Measurements from ENCODE around the gene TGFBI.

Gene TGFBI

DNA sequence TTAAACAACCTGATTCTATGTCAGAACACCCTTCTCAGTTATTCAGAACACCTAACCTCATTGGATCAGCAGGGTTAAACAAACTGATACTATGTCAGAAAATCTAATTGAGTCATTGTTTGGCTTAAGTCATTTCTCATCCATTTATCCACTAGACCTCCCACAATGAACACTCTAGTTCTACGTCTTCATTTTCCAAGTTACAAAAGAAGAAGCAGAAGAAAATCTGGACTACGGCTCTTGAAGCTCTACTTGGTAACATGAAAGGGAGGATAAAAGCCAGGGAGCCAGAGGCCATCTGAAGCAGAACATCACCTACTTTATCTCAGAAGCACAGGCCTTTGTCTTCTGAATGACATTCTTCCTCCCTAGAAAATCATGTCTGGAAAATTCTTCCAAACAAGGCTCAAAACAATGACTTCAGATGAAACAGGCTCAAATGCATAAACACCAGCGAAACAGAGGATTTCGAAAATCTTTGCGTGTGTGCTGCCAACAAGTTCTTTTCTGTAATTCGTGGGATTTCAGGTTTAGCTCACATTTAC is 35.4 kb upstream of the TGFBI start:
- no peak for TF ChIP-seq POLR2A (IDR thresholded peaks at IDR 0.05; ENCODE audit: extremely low read depth, insufficient read length)
- TF ChIP-seq MYC (IDR thresholded peaks at IDR 0.05; ENCODE audit: low read depth, low read length): no peak
- TF ChIP-seq, protein P1, sequence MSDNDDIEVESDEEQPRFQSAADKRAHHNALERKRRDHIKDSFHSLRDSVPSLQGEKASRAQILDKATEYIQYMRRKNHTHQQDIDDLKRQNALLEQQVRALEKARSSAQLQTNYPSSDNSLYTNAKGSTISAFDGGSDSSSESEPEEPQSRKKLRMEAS (IDR thresholded peaks at IDR 0.05; ENCODE audit: low read depth, low read length): no peak
- TF ChIP-seq, protein P2, sequence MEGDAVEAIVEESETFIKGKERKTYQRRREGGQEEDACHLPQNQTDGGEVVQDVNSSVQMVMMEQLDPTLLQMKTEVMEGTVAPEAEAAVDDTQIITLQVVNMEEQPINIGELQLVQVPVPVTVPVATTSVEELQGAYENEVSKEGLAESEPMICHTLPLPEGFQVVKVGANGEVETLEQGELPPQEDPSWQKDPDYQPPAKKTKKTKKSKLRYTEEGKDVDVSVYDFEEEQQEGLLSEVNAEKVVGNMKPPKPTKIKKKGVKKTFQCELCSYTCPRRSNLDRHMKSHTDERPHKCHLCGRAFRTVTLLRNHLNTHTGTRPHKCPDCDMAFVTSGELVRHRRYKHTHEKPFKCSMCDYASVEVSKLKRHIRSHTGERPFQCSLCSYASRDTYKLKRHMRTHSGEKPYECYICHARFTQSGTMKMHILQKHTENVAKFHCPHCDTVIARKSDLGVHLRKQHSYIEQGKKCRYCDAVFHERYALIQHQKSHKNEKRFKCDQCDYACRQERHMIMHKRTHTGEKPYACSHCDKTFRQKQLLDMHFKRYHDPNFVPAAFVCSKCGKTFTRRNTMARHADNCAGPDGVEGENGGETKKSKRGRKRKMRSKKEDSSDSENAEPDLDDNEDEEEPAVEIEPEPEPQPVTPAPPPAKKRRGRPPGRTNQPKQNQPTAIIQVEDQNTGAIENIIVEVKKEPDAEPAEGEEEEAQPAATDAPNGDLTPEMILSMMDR (IDR thresholded peaks at IDR 0.05; ENCODE audit: low read depth, low read length): no peak
- H3K4me3 ChIP-seq (ENCODE audit: low read depth, low read length): no peak overlapping the region
- no peak for DNase-seq (ENCODE audit: low read depth)

DNA sequence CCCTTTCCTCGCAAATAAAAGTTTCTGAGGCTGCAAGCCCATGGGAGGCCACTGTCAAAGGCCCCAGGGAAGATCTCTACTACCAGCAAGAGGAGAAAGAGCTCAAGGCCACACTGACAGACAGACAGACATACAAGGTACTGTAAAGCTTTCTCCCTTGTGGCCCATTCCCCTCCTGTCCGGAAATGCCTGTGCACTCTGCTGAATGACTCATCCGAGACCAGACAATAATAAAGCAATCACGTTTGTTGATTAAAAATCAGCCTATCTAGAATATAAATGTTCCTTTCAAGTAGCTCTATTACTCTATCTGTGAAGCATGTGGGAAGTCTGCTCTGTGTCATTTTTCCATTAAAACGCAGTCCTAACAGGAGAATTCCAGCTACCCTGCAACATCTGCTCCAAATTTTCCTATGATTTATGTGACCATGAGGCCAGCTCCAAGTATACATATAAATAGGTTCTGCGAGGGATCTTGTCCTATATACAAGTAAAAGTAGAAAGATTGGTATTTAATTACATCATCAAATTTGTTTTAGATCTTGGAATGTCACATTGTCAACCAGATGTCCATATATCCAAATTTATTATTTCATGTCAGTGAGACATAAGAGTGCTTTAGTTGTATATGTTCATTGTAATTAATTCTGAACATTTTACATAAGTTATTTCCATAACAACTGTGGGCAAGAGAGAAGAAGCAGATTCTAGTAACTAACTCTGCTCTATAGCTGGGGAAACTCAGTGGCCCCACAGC is 34.7 kb upstream of the TGFBI start:
- peak; percentile 66 for DNase-seq (ENCODE audit: low read depth)
- TF ChIP-seq, protein P2 (IDR thresholded peaks at IDR 0.05; ENCODE audit: low read depth, low read length): no peak
- TF ChIP-seq, protein P1 (IDR thresholded peaks at IDR 0.05; ENCODE audit: low read depth, low read length): no peak
- TF ChIP-seq POLR2A (IDR thresholded peaks at IDR 0.05; ENCODE audit: extremely low read depth, insufficient read length) (no peak), MYC (IDR thresholded peaks at IDR 0.05; ENCODE audit: low read depth, low read length) (no peak)
- no peak overlapping the region for H3K4me3 ChIP-seq (ENCODE audit: low read depth, low read length)

DNA sequence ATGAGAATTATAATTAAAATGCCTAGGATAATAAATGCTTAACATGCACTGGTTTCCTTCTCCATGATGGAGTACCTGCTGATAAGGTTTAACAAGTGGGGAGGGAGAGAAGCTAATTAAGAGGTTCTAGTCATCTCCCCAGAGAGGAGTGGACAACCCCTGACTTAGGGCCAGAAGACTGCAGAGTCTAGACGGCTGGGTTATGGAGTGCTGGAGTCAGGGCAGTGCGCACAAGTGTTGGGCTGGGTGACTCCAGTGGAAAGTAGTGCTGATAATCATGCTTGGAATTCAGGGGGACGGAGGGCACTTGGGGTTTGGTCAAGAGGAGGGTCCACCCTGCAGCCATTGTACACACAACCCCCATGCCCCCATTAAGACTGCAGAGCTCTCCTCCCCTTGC is 32.8 kb upstream of the TGFBI start:
- no peak for DNase-seq (ENCODE audit: low read depth)
- H3K4me3 ChIP-seq (ENCODE audit: low read depth, low read length): no peak overlapping the region
- no peak for TF ChIP-seq POLR2A (IDR thresholded peaks at IDR 0.05; ENCODE audit: extremely low read depth, insufficient read length)
- no peak for TF ChIP-seq MYC (IDR thresholded peaks at IDR 0.05; ENCODE audit: low read depth, low read length)
- TF ChIP-seq, protein P1 (IDR thresholded peaks at IDR 0.05; ENCODE audit: low read depth, low read length): no peak
- TF ChIP-seq, protein P2 (IDR thresholded peaks at IDR 0.05; ENCODE audit: low read depth, low read length): no peak

DNA sequence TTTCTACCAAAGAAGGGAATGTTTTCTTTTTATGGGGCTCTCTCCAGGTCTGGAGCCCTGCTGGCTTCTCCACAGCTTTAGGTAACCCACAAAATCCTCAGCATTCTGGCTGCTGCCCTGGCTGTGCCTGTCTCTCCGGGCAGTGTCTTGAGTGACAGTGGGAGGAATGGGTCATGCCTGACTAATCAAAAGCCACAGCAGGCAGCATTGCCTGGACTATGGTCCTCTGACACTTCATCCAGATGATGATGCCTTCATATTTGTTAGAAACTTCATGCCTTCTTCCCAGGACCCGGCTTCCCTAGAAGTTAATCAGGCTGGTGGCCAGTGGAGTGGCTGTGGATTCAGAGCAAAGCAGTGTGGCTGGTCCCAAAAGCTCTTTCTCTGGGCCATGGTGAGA is 32.2 kb upstream of the TGFBI start:
- H3K4me3 ChIP-seq (ENCODE audit: low read depth, low read length): no peak overlapping the region
- DNase-seq (ENCODE audit: low read depth): no peak
- TF ChIP-seq, protein P2 (IDR thresholded peaks at IDR 0.05; ENCODE audit: low read depth, low read length): no peak
- TF ChIP-seq MYC (IDR thresholded peaks at IDR 0.05; ENCODE audit: low read depth, low read length) (no peak), POLR2A (IDR thresholded peaks at IDR 0.05; ENCODE audit: extremely low read depth, insufficient read length) (no peak)
- TF ChIP-seq, protein P1 (IDR thresholded peaks at IDR 0.05; ENCODE audit: low read depth, low read length): no peak

DNA sequence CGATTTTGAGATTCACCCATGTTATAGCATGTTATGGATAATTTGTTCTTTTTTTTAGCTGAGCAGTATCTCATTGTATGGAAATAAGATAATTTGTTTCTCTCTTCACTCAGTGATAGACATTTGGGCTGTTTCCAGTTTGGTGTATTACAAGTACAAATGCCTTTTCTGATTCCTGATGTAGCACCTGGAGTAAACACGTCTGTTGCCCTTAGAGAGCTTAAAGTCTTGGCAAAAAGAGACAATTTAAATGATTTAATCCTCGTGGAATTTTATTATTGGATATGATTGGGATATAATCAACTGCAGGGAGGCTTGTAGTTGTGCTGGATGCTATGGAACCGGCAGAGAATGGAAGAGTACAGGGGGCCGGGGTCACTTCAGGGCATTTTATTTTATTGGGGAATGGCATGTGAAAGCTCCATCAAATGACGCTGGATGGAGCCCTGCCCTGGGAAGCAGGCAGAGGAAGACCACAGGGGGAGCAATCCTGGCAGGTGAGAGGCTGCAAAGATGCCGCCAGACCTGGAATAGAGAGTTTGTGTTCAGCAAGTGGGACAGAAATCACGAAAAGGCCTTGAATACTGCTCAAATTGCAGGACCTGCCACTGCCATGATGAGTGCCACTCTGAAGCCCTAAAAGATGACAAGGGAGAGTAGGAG is 31.0 kb upstream of the TGFBI start:
- TF ChIP-seq, protein P2 (IDR thresholded peaks at IDR 0.05; ENCODE audit: low read depth, low read length): no peak
- TF ChIP-seq MYC (IDR thresholded peaks at IDR 0.05; ENCODE audit: low read depth, low read length) (no peak), POLR2A (IDR thresholded peaks at IDR 0.05; ENCODE audit: extremely low read depth, insufficient read length) (no peak)
- TF ChIP-seq, protein P1 (IDR thresholded peaks at IDR 0.05; ENCODE audit: low read depth, low read length): no peak
- DNase-seq (ENCODE audit: low read depth): no peak
- no peak overlapping the region for H3K4me3 ChIP-seq (ENCODE audit: low read depth, low read length)

Data from NB4 (cell line).